ENCODE measurements around the gene CYB5A. TPM values are rescaled to one million over a fixed set of nuclear protein-coding genes. Genes with fewer than 3 reads are reported as not detected.

The CYB5A gene
- total RNA-seq, 1 donor from 2014 or later: 105 TPM

- no peak overlapping the region for H3K4me3 ChIP-seq
- peaks cover 16% of the 10 kb centered on the region for H3K27me3 ChIP-seq (ENCODE audit: low read depth)
- intact Hi-C loops (cut with micrococcal nuclease): no loop called here
- H3K27ac ChIP-seq (replicated peaks): no peak overlapping the region
- no peaks in the 10 kb centered on the region for H3K9me3 ChIP-seq (replicated peaks)
- no peaks in the 10 kb centered on the region for H3K4me1 ChIP-seq
- no peak for DNase-seq
- TF ChIP-seq CTCF (IDR thresholded peaks at IDR 0.05; ENCODE audit: borderline replicate concordance): no peak
- no peaks in the 10 kb centered on the region for H3K36me3 ChIP-seq
These were observed 75.9 kb downstream of the CYB5A start for GRCh38 chr18:74215863-74216262.

- TF ChIP-seq CTCF (IDR thresholded peaks at IDR 0.05; ENCODE audit: borderline replicate concordance): no peak
These were observed 78.3 kb downstream of the CYB5A start for GRCh38 chr18:74213429-74213828.

GRCh38 chr18:74204526-74205152, 87.1 kb downstream of the CYB5A start:
- DNase-seq: no peak
- Histone ChIP-seq H3K27ac (replicated peaks) (no peak overlapping the region), H3K4me1 (no peaks in the 10 kb centered on the region), H3K4me3 (no peak overlapping the region), H3K9me3 (replicated peaks) (no peaks in the 10 kb centered on the region), H3K36me3 (no peaks in the 10 kb centered on the region), H3K27me3 (ENCODE audit: low read depth) (no peaks in the 10 kb centered on the region)
- intact Hi-C loops (cut with micrococcal nuclease): no loop called here
- TF ChIP-seq CTCF (IDR thresholded peaks at IDR 0.05; ENCODE audit: borderline replicate concordance): no peak

More at GRCh38 chr18:74213429-74213828, 78.3 kb downstream of the CYB5A start:
- no peaks in the 10 kb centered on the region for H3K9me3 ChIP-seq (replicated peaks)
- DNase-seq: no peak
- H3K4me1 ChIP-seq: no peaks in the 10 kb centered on the region
- H3K36me3 ChIP-seq: no peaks in the 10 kb centered on the region
- no peak overlapping the region for H3K27ac ChIP-seq (replicated peaks)
- H3K4me3 ChIP-seq: no peak overlapping the region
- intact Hi-C loops (cut with micrococcal nuclease): no loop called here
- H3K27me3 ChIP-seq (ENCODE audit: low read depth): peaks cover 16% of the 10 kb centered on the region

- no peaks in the 10 kb centered on the region for H3K9me3 ChIP-seq (replicated peaks)
- H3K36me3 ChIP-seq: no peaks in the 10 kb centered on the region
- no peak overlapping the region for H3K27ac ChIP-seq (replicated peaks)
- TF ChIP-seq CTCF (IDR thresholded peaks at IDR 0.05; ENCODE audit: borderline replicate concordance): no peak
- no peak overlapping the region for H3K4me3 ChIP-seq
- no peaks in the 10 kb centered on the region for H3K27me3 ChIP-seq (ENCODE audit: low read depth)
- no peak for DNase-seq
- H3K4me1 ChIP-seq: no peaks in the 10 kb centered on the region
- intact Hi-C loops (cut with micrococcal nuclease): no loop called here
These were observed 88.0 kb downstream of the CYB5A start for GRCh38 chr18:74203811-74204210.

Other genes with a start within 250 kb of the CYB5A start
- gene FBXO15, start 144.1 kb downstream of the CYB5A start, total RNA-seq: not detected
- 172 TPM for gene TIMM21, start 143.4 kb downstream of the CYB5A start, total RNA-seq
- gene C18orf63, start 23.9 kb upstream of the CYB5A start, total RNA-seq: not detected
- 6.4 TPM for gene DIPK1C, start 165.3 kb upstream of the CYB5A start, total RNA-seq
- 71.0 TPM for gene CNDP2, start 204.4 kb upstream of the CYB5A start, total RNA-seq
- not detected for gene CNDP1, start 242.5 kb upstream of the CYB5A start, total RNA-seq